ENCODE measurements around the gene TSPOAP1. TPM values are rescaled to one million over a fixed set of nuclear protein-coding genes. Genes with fewer than 3 reads are reported as not detected.

The TSPOAP1 gene
- total and polyA plus RNA-seq, 4 donors = 4.3 to 46.7 (median 15.0) TPM

GRCh38 chr17:58310511-58311428, 17.8 kb downstream of the TSPOAP1 start:
- no peak overlapping the region for H3K27ac ChIP-seq (ENCODE audit: low read depth in 1 of 2, low read length in 2 of 2)
- no peaks in the 10 kb centered on the region for H3K36me3 ChIP-seq (ENCODE audit: control insufficient read depth in 1 of 2, insufficient read depth in 2 of 2, low read length in 1 of 2)
- peak in 1 of 2 donors; percentile 74 for DNase-seq
- H3K27me3 ChIP-seq (ENCODE audit: control insufficient read depth in 1 of 2, insufficient read depth in 2 of 2, low read length in 1 of 2) = no peaks in the 10 kb centered on the region
- no peak for ATAC-seq (ENCODE audit: low FRiP score)
- intact Hi-C loops (cut with DNase I) = no loop called here
- H3K4me3 ChIP-seq (ENCODE audit: low read length in 2 of 2) = no peak overlapping the region
- 88 to 90% methylated on average over 23 of the region's 23 CpGs for WGBS, 2 donors
- no peaks in the 10 kb centered on the region for H3K4me1 ChIP-seq (ENCODE audit: control insufficient read depth in 1 of 2, insufficient read depth in 2 of 2, low read length in 2 of 2)
- H3K9me3 ChIP-seq (ENCODE audit: control insufficient read depth, low read length) = no peaks in the 10 kb centered on the region

GRCh38 chr17:58309918-58310259, 18.7 kb downstream of the TSPOAP1 start:
- Histone ChIP-seq H3K36me3 (ENCODE audit: control insufficient read depth in 1 of 2, insufficient read depth in 2 of 2, low read length in 1 of 2) (no peaks in the 10 kb centered on the region), H3K4me3 (ENCODE audit: low read length in 2 of 2) (no peak overlapping the region), H3K27ac (ENCODE audit: low read depth in 1 of 2, low read length in 2 of 2) (no peak overlapping the region), H3K27me3 (ENCODE audit: control insufficient read depth in 1 of 2, insufficient read depth in 2 of 2, low read length in 1 of 2) (no peaks in the 10 kb centered on the region), H3K9me3 (ENCODE audit: control insufficient read depth, low read length) (no peaks in the 10 kb centered on the region), H3K4me1 (ENCODE audit: control insufficient read depth in 1 of 2, insufficient read depth in 2 of 2, low read length in 2 of 2) (no peaks in the 10 kb centered on the region)
- 84 to 94% methylated on average over 5 of the region's 5 CpGs for WGBS, 2 donors
- ATAC-seq (ENCODE audit: low FRiP score) = no peak
- no peak for DNase-seq
- intact Hi-C loops (cut with DNase I) = no loop called here

GRCh38 chr17:58308985-58309917, 19.3 kb downstream of the TSPOAP1 start:
- no peak for DNase-seq
- Histone ChIP-seq H3K27ac (ENCODE audit: low read depth in 1 of 2, low read length in 2 of 2) (no peak overlapping the region), H3K4me3 (ENCODE audit: low read length in 2 of 2) (no peak overlapping the region), H3K9me3 (ENCODE audit: control insufficient read depth, low read length) (no peaks in the 10 kb centered on the region), H3K36me3 (ENCODE audit: control insufficient read depth in 1 of 2, insufficient read depth in 2 of 2, low read length in 1 of 2) (no peaks in the 10 kb centered on the region), H3K4me1 (ENCODE audit: control insufficient read depth in 1 of 2, insufficient read depth in 2 of 2, low read length in 2 of 2) (no peaks in the 10 kb centered on the region), H3K27me3 (ENCODE audit: control insufficient read depth in 1 of 2, insufficient read depth in 2 of 2, low read length in 1 of 2) (no peaks in the 10 kb centered on the region)
- intact Hi-C loops (cut with DNase I) = no loop called here
- 85 to 86% methylated on average over 21 of the region's 21 CpGs for WGBS, 2 donors
- no peak for ATAC-seq (ENCODE audit: low FRiP score)

GRCh38 chr17:58308173-58308984, 20.2 kb downstream of the TSPOAP1 start:
- Histone ChIP-seq H3K4me3 (ENCODE audit: low read length in 2 of 2) (no peak overlapping the region), H3K9me3 (ENCODE audit: control insufficient read depth, low read length) (no peaks in the 10 kb centered on the region), H3K4me1 (ENCODE audit: control insufficient read depth in 1 of 2, insufficient read depth in 2 of 2, low read length in 2 of 2) (no peaks in the 10 kb centered on the region), H3K27me3 (ENCODE audit: control insufficient read depth in 1 of 2, insufficient read depth in 2 of 2, low read length in 1 of 2) (no peaks in the 10 kb centered on the region), H3K36me3 (ENCODE audit: control insufficient read depth in 1 of 2, insufficient read depth in 2 of 2, low read length in 1 of 2) (no peaks in the 10 kb centered on the region), H3K27ac (ENCODE audit: low read depth in 1 of 2, low read length in 2 of 2) (no peak overlapping the region)
- WGBS, 2 donors = 80 to 83% methylated on average over 25 to 32 of the region's 32 CpGs
- intact Hi-C loops (cut with DNase I) = no loop called here
- ATAC-seq (ENCODE audit: low FRiP score) (no peak), DNase-seq (no peak)

- Histone ChIP-seq H3K36me3 (ENCODE audit: control insufficient read depth in 1 of 2, insufficient read depth in 2 of 2, low read length in 1 of 2) (no peaks in the 10 kb centered on the region), H3K4me3 (ENCODE audit: low read length in 2 of 2) (no peak overlapping the region), H3K27ac (ENCODE audit: low read depth in 1 of 2, low read length in 2 of 2) (no peak overlapping the region), H3K9me3 (ENCODE audit: control insufficient read depth, low read length) (no peaks in the 10 kb centered on the region), H3K4me1 (ENCODE audit: control insufficient read depth in 1 of 2, insufficient read depth in 2 of 2, low read length in 2 of 2) (no peaks in the 10 kb centered on the region), H3K27me3 (ENCODE audit: control insufficient read depth in 1 of 2, insufficient read depth in 2 of 2, low read length in 1 of 2) (no peaks in the 10 kb centered on the region)
- 87 to 88% methylated on average over 20 of the region's 20 CpGs for WGBS, 2 donors
- DNase-seq (no peak), ATAC-seq (ENCODE audit: low FRiP score) (no peak)
- intact Hi-C loops (cut with DNase I) = no loop called here
Observed at GRCh38 chr17:58307468-58308172, 21.0 kb downstream of the TSPOAP1 start.

GRCh38 chr17:58306131-58306951, 22.3 kb downstream of the TSPOAP1 start:
- H3K36me3 ChIP-seq (ENCODE audit: control insufficient read depth in 1 of 2, insufficient read depth in 2 of 2, low read length in 1 of 2) = no peaks in the 10 kb centered on the region
- 91 to 92% methylated on average over 19 of the region's 19 CpGs for WGBS, 2 donors
- H3K27ac ChIP-seq (ENCODE audit: low read depth in 1 of 2, low read length in 2 of 2) = no peak overlapping the region
- H3K9me3 ChIP-seq (ENCODE audit: control insufficient read depth, low read length) = no peaks in the 10 kb centered on the region
- intact Hi-C loops (cut with DNase I) = no loop called here
- no peak for ATAC-seq (ENCODE audit: low FRiP score)
- H3K27me3 ChIP-seq (ENCODE audit: control insufficient read depth in 1 of 2, insufficient read depth in 2 of 2, low read length in 1 of 2) = no peaks in the 10 kb centered on the region
- peak in 1 of 2 donors; percentile 55 for DNase-seq
- no peak overlapping the region for H3K4me3 ChIP-seq (ENCODE audit: low read length in 2 of 2)
- H3K4me1 ChIP-seq (ENCODE audit: control insufficient read depth in 1 of 2, insufficient read depth in 2 of 2, low read length in 2 of 2) = no peaks in the 10 kb centered on the region

- intact Hi-C loops (cut with DNase I) = no loop called here
- DNase-seq (peak in 1 of 2 donors; percentile 41), ATAC-seq (ENCODE audit: low FRiP score) (no peak)
- Histone ChIP-seq H3K27ac (ENCODE audit: low read depth in 1 of 2, low read length in 2 of 2) (no peak overlapping the region), H3K4me1 (ENCODE audit: control insufficient read depth in 1 of 2, insufficient read depth in 2 of 2, low read length in 2 of 2) (no peaks in the 10 kb centered on the region), H3K4me3 (ENCODE audit: low read length in 2 of 2) (no peak overlapping the region), H3K36me3 (ENCODE audit: control insufficient read depth in 1 of 2, insufficient read depth in 2 of 2, low read length in 1 of 2) (no peaks in the 10 kb centered on the region), H3K9me3 (ENCODE audit: control insufficient read depth, low read length) (no peaks in the 10 kb centered on the region), H3K27me3 (ENCODE audit: control insufficient read depth in 1 of 2, insufficient read depth in 2 of 2, low read length in 1 of 2) (no peaks in the 10 kb centered on the region)
- WGBS, 2 donors = 84 to 87% methylated on average over 7 to 8 of the region's 8 CpGs
Observed at GRCh38 chr17:58305626-58306025, 23.0 kb downstream of the TSPOAP1 start.
